Endothelial cell of umbilical vein (primary cell): ENCODE measurements around the gene TRAPPC2L. TPM values are rescaled to one million over a fixed set of nuclear protein-coding genes. Genes with fewer than 3 reads are reported as not detected.

Source experiments
- BruUV-seq: library from RNA; stranded (reverse); fragments of 400-500 nt; replicated peaks from 2 replicates; lab custom pipeline; 2021; lab: Mats Ljungman, UMichigan
- CTCF ChIA-PET: fragments of 300-600, 350-600 bp; sonication (Branson Sonifier 250); formaldehyde crosslinking; loops from one replicate; lab custom pipeline; 2021; ENCODE audit warnings: antibody characterized with exemption, inconsistent platforms; lab: Charles Lee
- POLR2A ChIA-PET: fragments of 300-600, 350-600 bp; sonication (Branson Sonifier 250); formaldehyde crosslinking; loops from one replicate; lab custom pipeline; 2021; ENCODE audit warnings: antibody characterized with exemption, inconsistent platforms; lab: Charles Lee
- DNase-seq: peaks from one replicate; pipeline ENCODE4 v3.0.0-alpha.2; 2011; ENCODE audit warnings: low read depth, low spot score
- FAIRE-seq: peaks from 2 replicates; lab custom pipeline; 2011; peaks lifted over from hg19 to GRCh38; lab: Jason Lieb, UNC
- H2AFZ ChIP-seq: 2 replicates; pipeline ENCODE4 v1.6.0; 2012; ENCODE audit warnings: low read depth, low read length, control low read depth, inconsistent platforms
- H3K27ac ChIP-seq: 2 replicates; pipeline ENCODE4 v1.5.1; 2011; ENCODE audit warnings: low read depth, mild to moderate bottlenecking, control low read depth, low read length, moderate library complexity; ENCODE audit not compliant: insufficient read depth
- H3K27me3 ChIP-seq, 2 experiments: 2 replicates each; pipeline versions ENCODE4 v1.6.0 to v1.6.1; 2011; ENCODE audit warnings: low read length in 2 of 2, mixed read lengths in 1 of 2; ENCODE audit not compliant: control insufficient read depth in 2 of 2, insufficient read depth in 2 of 2
- H3K36me3 ChIP-seq, 2 experiments: 2 replicates in 1 of 2; 3 replicates in 1 of 2; pipeline ENCODE4 v1.5.1; 2011; ENCODE audit warnings: low read length in 2 of 2, mild to moderate bottlenecking in 1 of 2, moderate library complexity in 1 of 2; ENCODE audit not compliant: control insufficient read depth in 2 of 2, insufficient read depth in 2 of 2; ENCODE audit errors: extremely low read depth in 1 of 2
- H3K4me1 ChIP-seq: 3 replicates; pipeline ENCODE4 v1.5.1; 2011; ENCODE audit warnings: mild to moderate bottlenecking, low read length; ENCODE audit not compliant: control insufficient read depth, insufficient read depth; ENCODE audit errors: extremely low read depth
- H3K4me2 ChIP-seq: 2 replicates; pipeline ENCODE4 v1.6.1; 2011; ENCODE audit warnings: low read length, control low read depth, mixed read lengths; ENCODE audit not compliant: insufficient read depth
- H3K4me3 ChIP-seq, 3 experiments: fragments of 200-600 bp in 1 of 3; sonication (generic), shearing (Covaris generic) in 1 of 3; replicated peaks in 1 of 3; 2 replicates each; pipeline ENCODE4 v1.5.1; 2011 to 2016; ENCODE audit warnings: control low read depth in 3 of 3, low read length in 3 of 3, mild to moderate bottlenecking in 2 of 3, inconsistent platforms in 1 of 3, low read depth in 1 of 3, moderate library complexity in 1 of 3; ENCODE audit not compliant: insufficient read depth in 1 of 3
- H3K79me2 ChIP-seq: 2 replicates; pipeline ENCODE4 v1.6.0; 2012; ENCODE audit warnings: low read length, inconsistent platforms; ENCODE audit not compliant: control insufficient read depth, insufficient read depth
- H3K9ac ChIP-seq: replicated peaks from 2 replicates; pipeline ENCODE3; 2011; ENCODE audit warnings: low read length, control low read depth; ENCODE audit not compliant: insufficient read depth; ENCODE audit errors: extremely low read depth
- H3K9me1 ChIP-seq: replicated peaks from 3 replicates; pipeline ENCODE4 v1.6.0; 2011; ENCODE audit warnings: mild to moderate bottlenecking, low read length; ENCODE audit not compliant: control insufficient read depth, insufficient read depth; ENCODE audit errors: extremely low read depth
- H3K9me3 ChIP-seq: replicated peaks from 2 replicates; pipeline ENCODE4 v1.5.1; 2012; ENCODE audit warnings: low read length, inconsistent platforms; ENCODE audit not compliant: control insufficient read depth, insufficient read depth
- H4K20me1 ChIP-seq: replicated peaks from 2 replicates; pipeline ENCODE3; 2011; ENCODE audit warnings: mild to moderate bottlenecking, low read length; ENCODE audit not compliant: control insufficient read depth, insufficient read depth; ENCODE audit errors: extremely low read depth
- CTCF ChIP-seq, 2 donors: IDR thresholded peaks; 1 replicate in 1 of 2; 2 replicates in 1 of 2; pipeline ENCODE4 v1.5.1; 2011; ENCODE audit warnings: low read length in 2 of 2, mild to moderate bottlenecking in 2 of 2, moderate library complexity in 2 of 2, control low read depth in 1 of 2, inconsistent platforms in 1 of 2, low read depth in 1 of 2; ENCODE audit not compliant: insufficient read depth in 1 of 2; ENCODE audit errors: extremely low read depth in 1 of 2
- EZH2 ChIP-seq: IDR thresholded peaks from 2 replicates; pipeline ENCODE4 v1.6.1; 2012; ENCODE audit warnings: borderline replicate concordance, low read depth, mild to moderate bottlenecking, moderate library complexity, low read length, inconsistent platforms; ENCODE audit not compliant: severe bottlenecking
- FOS ChIP-seq: IDR thresholded peaks from 2 replicates; pipeline ENCODE4 v1.6.1; 2011; ENCODE audit warnings: mild to moderate bottlenecking, low read length, moderate library complexity, borderline replicate concordance; ENCODE audit not compliant: insufficient read depth
- GATA2 ChIP-seq: IDR thresholded peaks from 2 replicates; pipeline ENCODE4 v1.7.0; 2011; ENCODE audit warnings: low read depth, mild to moderate bottlenecking, moderate library complexity, mixed read lengths, low read length; ENCODE audit not compliant: insufficient read length, insufficient read depth
- JUN ChIP-seq: IDR thresholded peaks from 2 replicates; pipeline ENCODE4 v1.6.1; 2011; ENCODE audit warnings: borderline replicate concordance, low read depth; ENCODE audit not compliant: insufficient read length, insufficient read depth
- MAX ChIP-seq: IDR thresholded peaks from 2 replicates; pipeline ENCODE4 v1.6.1; 2011; ENCODE audit not compliant: insufficient read depth, insufficient read length
- MYC ChIP-seq: IDR thresholded peaks from one replicate; pipeline ENCODE4 v1.6.1; 2011; ENCODE audit warnings: mild to moderate bottlenecking, low read depth, low read length
- POLR2A ChIP-seq: IDR thresholded peaks from 2 replicates; pipeline ENCODE4 v1.6.1; 2012; ENCODE audit warnings: low read depth, mild to moderate bottlenecking, control low read depth, low read length
- POLR2AphosphoS5 ChIP-seq: IDR thresholded peaks from 2 replicates; pipeline ENCODE4 v1.6.1; 2012; ENCODE audit warnings: low read depth, mild to moderate bottlenecking, control low read depth, low read length, moderate library complexity; ENCODE audit not compliant: insufficient read depth
- dilution Hi-C: fragments of 300-500 bp; cut with MboI; formaldehyde crosslinking; loops from one replicate; pipeline ENCODE4 v1.15.0; 2019; ENCODE audit warnings: low sequenced_read_pairs; ENCODE audit not compliant: extremely low pct_ligation_motif_present
- intact Hi-C: fragments of 100-400 bp; cut with micrococcal nuclease; formaldehyde crosslinking; loops from one replicate; pipeline ENCODE4 v1.10.0; 2022
- polyA plus RNA-seq, 4 experiments: library from polyadenylated mRNA; depleted of rRNA in 3 of 4; stranded (reverse) in 3 of 4; unstranded in 1 of 4; fragments of >200 nt; gene quantifications; 2 replicates each; pipeline versions ENCODE4 v1.2.1 to v1.2.3, GENCODE V29; 2011 to 2012; ENCODE audit warnings: missing spikeins in 1 of 4
- total RNA-seq: library from RNA; stranded (reverse); gene quantifications from 2 replicates; pipeline ENCODE4 v1.2.3, GENCODE V29; 2021

The TRAPPC2L gene
- total and polyA plus RNA-seq, 2 donors (not counting 3 experiments of a cell fraction or from before 2014, with no cell fraction given): 61.9 to 131 TPM

GRCh38 chr16:88911136-88911945 lies 54.4 kb downstream of the TRAPPC2L start:
- Histone ChIP-seq H3K79me2 (no peaks in the 10 kb centered on the region), H3K9me1 (no peaks in the 10 kb centered on the region), H3K9me3 (no peaks in the 10 kb centered on the region), H3K36me3 (no peaks in the 10 kb centered on the region), H4K20me1 (no peaks in the 10 kb centered on the region), H3K27me3 (no peaks in the 10 kb centered on the region), H3K4me2 (no peak overlapping the region), H3K9ac (no peak overlapping the region), H2AFZ (no peak overlapping the region), H3K27ac (no peak overlapping the region), H3K4me3 (no peak overlapping the region), H3K4me1 (no peaks in the 10 kb centered on the region)
- TF ChIP-seq MAX (no peak), FOS (no peak), POLR2A (no peak), GATA2 (no peak), JUN (no peak), EZH2 (no peak)
- peak; percentile 42 for DNase-seq
- dilution Hi-C loops (no loop called here), intact Hi-C loops (no loop called here)
- CTCF ChIA-PET: no interaction called here
- POLR2A ChIA-PET: no interaction called here
- BruUV-seq: no TSS peak
- FAIRE-seq: no peak

GRCh38 chr16:88911946-88912310 lies 55.0 kb downstream of the TRAPPC2L start:
- FAIRE-seq: no peak
- no peaks in the 10 kb centered on the region for H3K79me2 ChIP-seq

More at GRCh38 chr16:88911946-88912310, 55.0 kb downstream of the TRAPPC2L start:
- H3K4me2 ChIP-seq: no peak overlapping the region
- ChIA-PET CTCF (no interaction called here), POLR2A (no interaction called here)
- H3K4me1 ChIP-seq: no peaks in the 10 kb centered on the region
- H3K9ac ChIP-seq: no peak overlapping the region
- no peaks in the 10 kb centered on the region for H3K9me1 ChIP-seq
- H3K4me3 ChIP-seq: no peak overlapping the region
- H3K36me3 ChIP-seq: no peaks in the 10 kb centered on the region
- DNase-seq: no peak
- H3K27ac ChIP-seq: no peak overlapping the region
- TF ChIP-seq POLR2A: no peak
- TF ChIP-seq MYC: no peak
- no peak for TF ChIP-seq MAX
- no peak for TF ChIP-seq JUN
- no peak for TF ChIP-seq GATA2
- no peak for TF ChIP-seq EZH2
- no peak for TF ChIP-seq FOS
- no peak for TF ChIP-seq POLR2AphosphoS5
- TF ChIP-seq CTCF (IDR thresholded peaks at IDR 0.05; ENCODE audit: extremely low read depth in 1 of 2, insufficient read depth in 1 of 2, low read depth in 1 of 2, low read length in 2 of 2): no peak
- no peaks in the 10 kb centered on the region for H3K9me3 ChIP-seq
- BruUV-seq: no TSS peak
- intact Hi-C loops: no loop called here
- H4K20me1 ChIP-seq: no peaks in the 10 kb centered on the region
- no peaks in the 10 kb centered on the region for H3K27me3 ChIP-seq
- no peak overlapping the region for H2AFZ ChIP-seq
- dilution Hi-C loops: no loop called here
